GM10248 (cell line): ENCODE data around the gene FRMD4B.

ENCODE experiments used
- CTCF ChIA-PET: fragments of 300-600 bp; sonication (Branson Sonifier 250); formaldehyde crosslinking; extraction: SDS; loops from one replicate; lab custom pipeline; 2021; ENCODE audit warnings: antibody characterized with exemption; lab: Yijun Ruan, JAX
- POLR2A ChIA-PET: fragments of 350-650 bp; sonication (Branson Sonifier 250); formaldehyde crosslinking; extraction: SDS; loops from one replicate; lab custom pipeline; 2020; ENCODE audit warnings: antibody characterized with exemption; lab: Yijun Ruan, JAX
- DNase-seq: peaks from one replicate; pipeline ENCODE4 v3.0.0; 2012; ENCODE audit errors: extremely low spot score
- CTCF ChIP-seq: IDR thresholded peaks from 2 replicates; pipeline ENCODE4 v1.5.1; 2012; ENCODE audit warnings: mild to moderate bottlenecking, low read depth; ENCODE audit errors: extremely low read depth, missing control alignments, control extremely low read depth

Gene FRMD4B

GRCh38 chr3:69178838-69179739 lies 206.8 kb downstream of the FRMD4B start:
- no peak for TF ChIP-seq CTCF
- DNase-seq, result no peak
- ChIA-PET CTCF (interaction anchor here (0.8 to 1.5 kb wide), 6 partner anchors 11 to 127 kb away, joined by 3 to 8 read pairs (median 3); no protein-coding TSS in a partner anchor), POLR2A (no interaction called here)

GRCh38 chr3:69178082-69178481 lies 207.8 kb downstream of the FRMD4B start:
- TF ChIP-seq CTCF, result no peak
- ChIA-PET CTCF (interaction anchor here (0.9 to 1.5 kb wide), 3 partner anchors 16 to 128 kb away, joined by 3 to 8 read pairs (median 4); no protein-coding TSS in a partner anchor), POLR2A (no interaction called here)
- no peak for DNase-seq

- ChIA-PET CTCF (interaction anchor here (0.8 to 3.1 kb wide), 6 partner anchors 8 to 131 kb away, joined by 3 to 43 read pairs (median 3); no protein-coding TSS in a partner anchor), POLR2A (no interaction called here)
- DNase-seq, result no peak
- no peak for TF ChIP-seq CTCF
Measured at GRCh38 chr3:69174871-69175737, 210.8 kb downstream of the FRMD4B start.

- ChIA-PET CTCF (interaction anchor here (1.0 to 3.1 kb wide), 5 partner anchors 9 to 132 kb away, joined by 3 to 43 read pairs (median 3); no protein-coding TSS in a partner anchor), POLR2A (no interaction called here)
- TF ChIP-seq CTCF, result no peak
- no peak for DNase-seq
Measured at GRCh38 chr3:69174445-69174844, 211.4 kb downstream of the FRMD4B start.

- TF ChIP-seq CTCF, result no peak
- POLR2A ChIA-PET, result no interaction called here
- DNase-seq, result no peak
- CTCF ChIA-PET, result interaction anchor here (1.0 to 3.1 kb wide), 5 partner anchors 10 to 134 kb away, joined by 3 to 43 read pairs (median 5); no protein-coding TSS in a partner anchor
Measured at GRCh38 chr3:69172058-69172457, 213.8 kb downstream of the FRMD4B start.

- CTCF ChIA-PET, result interaction anchor here (1.2 to 14.3 kb wide), 4 partner anchors 12 to 142 kb away, joined by 3 to 258 read pairs (median 15); no protein-coding TSS in a partner anchor
- POLR2A ChIA-PET, result no interaction called here
- no peak for TF ChIP-seq CTCF
Measured at GRCh38 chr3:69166446-69166845, 219.4 kb downstream of the FRMD4B start.

More at GRCh38 chr3:69166446-69166845, 219.4 kb downstream of the FRMD4B start:
- DNase-seq, result no peak
